Hematopoietic multipotent progenitor cell treated with erythropoietin and hydrocortisone succinate and interleukin-3 and kit ligand, for 6 days (in vitro differentiated cells): ENCODE data around the gene SMO.
A peak's percentile ranks its signal among the peaks of the same experiment; 100 is the strongest.
"Not testable (repeated sequence)": the region's sequence is repeated elsewhere in the genome, so short reads cannot be mapped to it uniquely, and the experiment has no call there.

Experiments used
- DNase-seq: peaks from one replicate; pipeline ENCODE4 v3.0.0-alpha.2; 2015

SMO gene

DNA sequence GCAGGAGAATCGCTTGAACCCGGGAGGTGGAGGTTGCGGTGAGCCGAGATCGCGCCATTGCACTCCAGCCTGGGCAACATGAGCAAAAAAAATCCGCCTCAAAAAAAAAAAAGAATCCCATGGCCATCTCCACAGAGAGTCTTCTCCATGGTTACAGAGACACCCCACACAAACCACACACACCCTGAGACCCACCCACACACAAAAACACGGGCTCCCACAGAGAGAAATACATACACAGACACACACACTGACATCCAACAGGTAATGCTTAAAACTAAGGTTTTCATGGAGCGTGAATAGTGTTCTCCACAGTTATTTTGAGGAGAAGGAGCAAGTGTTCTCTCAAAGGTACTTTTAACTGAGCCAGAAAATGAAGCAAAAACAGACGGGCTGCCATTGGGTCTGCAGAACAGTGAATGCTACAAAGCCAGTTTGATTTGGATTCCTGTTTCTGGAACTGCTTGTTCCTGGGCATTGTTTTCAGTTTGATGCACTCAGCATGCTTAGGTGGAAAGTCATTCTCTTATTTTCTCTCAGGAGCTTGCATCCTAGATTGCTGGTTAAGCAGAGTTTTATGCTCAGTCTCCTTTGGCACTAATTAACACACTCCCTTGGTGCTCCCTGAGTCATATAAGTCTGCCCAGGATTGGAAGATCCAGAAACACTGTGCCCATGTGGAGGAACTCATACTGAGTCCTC is 51.8 kb downstream of the SMO start:
- DNase-seq, result no peak

DNA sequence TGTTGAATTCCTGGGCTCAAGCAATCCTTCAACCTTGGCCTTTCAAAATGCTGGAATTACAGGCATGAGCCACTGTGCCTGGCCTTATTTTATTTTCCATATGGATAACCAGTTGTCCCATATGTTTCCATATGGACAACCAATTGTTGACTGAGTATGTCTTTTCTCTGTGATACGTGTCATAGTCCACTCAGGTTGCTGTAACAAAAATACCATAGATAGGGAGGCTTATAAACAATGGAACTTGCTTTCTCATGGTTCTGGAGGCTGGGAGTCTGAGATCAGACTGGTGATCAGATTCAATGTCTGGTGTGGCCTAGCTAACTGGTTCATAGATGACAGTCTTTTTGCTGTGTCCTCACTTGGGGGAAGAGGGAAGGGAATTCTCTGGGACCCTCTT is 55.8 kb downstream of the SMO start:
- DNase-seq, result no peak

DNA sequence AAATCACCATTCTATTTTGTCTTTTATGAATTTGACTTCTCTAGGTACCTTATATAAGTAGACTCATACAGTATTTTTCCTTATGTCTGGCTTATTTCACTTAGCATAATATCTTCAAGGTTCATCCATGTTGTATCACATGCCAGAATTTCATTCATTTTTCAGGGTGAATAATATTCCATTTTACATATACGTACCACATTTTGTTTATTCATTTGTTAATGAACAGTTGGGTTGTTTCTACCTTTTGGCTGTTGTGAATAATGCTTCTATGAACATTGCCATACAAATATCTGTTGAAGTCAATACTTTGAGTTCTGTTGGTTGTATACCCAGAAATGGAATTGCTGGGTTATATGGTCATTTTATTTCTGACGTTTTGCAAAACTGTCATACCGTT is 57.1 kb downstream of the SMO start:
- DNase-seq, result no peak

DNA sequence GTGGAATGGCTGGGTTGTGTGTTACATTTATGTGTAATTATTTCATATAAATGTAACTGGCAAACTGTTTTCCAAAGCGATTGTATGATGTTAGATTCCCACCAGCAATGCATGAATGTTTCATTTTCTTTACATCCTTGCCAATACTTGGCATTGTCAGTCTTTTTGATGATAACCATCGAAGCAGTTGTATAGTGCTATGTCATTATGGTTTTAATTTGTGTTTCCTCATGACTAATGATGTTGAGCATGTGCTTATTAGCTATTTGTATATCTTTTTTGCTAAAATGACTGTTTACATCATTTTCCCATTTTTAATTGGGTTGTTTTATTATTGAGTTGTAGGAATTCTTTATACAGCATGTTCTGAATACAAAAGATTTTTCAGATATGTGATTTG is 58.7 kb downstream of the SMO start:
- peak; percentile 49 for DNase-seq

DNA sequence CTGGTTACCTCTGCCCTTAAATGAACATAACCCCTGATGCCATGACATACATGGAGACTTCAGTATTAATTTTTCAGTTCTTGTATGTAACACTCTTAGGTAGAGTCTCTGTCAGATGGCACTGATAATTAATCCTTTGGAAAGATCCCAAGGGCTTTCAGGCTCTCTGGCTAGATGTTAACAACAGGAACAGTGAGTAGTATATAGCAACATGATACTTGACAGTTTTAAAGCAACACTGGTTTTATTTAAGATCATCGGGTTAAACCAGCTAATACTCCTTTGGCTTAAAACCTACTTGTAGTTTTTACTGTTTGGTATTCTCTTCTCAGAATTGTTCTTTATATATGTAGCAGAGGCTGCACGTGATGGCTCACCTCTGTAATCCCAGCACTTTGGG is 63.7 kb downstream of the SMO start:
- DNase-seq, result no peak

DNA sequence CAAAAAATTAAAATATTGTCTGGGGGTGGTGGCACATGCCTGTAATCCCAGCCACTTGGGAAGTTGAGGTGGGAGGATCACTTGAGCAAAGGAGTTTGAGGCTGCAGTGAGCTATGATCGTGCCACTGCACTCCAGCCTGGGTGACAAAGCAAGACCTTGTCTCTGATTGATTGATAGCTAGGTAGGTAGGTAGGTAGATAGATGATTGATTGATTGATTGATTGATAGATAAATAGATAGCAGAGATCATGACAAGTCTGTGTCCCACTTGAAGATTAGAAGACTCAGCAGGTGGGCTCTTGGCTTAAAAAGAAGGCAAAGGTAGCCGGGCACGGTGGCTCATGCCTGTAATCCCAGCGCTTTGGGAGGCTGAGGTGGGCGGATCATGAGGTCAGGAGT is 64.2 kb downstream of the SMO start:
- not testable (repeated sequence) for DNase-seq

DNA sequence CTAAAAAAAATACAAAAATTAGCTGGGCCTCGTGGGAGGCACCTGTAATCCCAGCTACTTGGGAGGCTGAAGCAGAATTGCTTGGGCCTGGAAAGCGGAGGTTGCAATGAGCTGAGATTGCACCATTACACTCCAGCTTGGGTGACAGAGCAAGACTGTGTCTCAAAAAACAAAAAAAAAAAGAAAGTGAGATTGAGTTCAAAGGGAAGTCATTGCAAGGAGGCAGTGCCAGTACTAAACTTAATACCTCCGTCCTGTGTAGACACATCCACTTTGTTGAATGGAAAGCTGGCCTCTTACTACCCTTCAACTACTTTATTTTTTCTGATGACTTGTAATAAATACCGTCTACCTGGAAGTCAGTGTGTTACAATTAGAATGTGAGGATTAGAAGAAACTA is 67.4 kb downstream of the SMO start:
- no peak for DNase-seq

DNA sequence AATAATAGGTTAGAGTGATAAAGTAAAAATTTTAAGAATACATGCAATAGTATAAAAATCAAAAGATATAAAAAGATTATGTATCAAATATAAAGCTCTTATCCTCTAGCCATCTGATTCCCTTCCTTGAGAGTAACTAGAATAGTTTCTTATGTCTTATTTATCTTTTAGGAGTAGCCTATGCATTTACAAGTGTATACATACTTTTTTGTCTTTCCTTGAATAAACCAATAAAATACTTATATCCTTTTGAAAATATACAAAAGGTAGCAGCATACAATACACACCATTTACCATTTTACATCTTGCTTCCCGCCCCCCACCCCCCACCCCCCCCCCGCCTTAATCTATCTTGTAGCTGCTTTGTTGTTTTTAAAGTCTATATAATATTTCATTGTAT is 67.8 kb downstream of the SMO start:
- no peak for DNase-seq

DNA sequence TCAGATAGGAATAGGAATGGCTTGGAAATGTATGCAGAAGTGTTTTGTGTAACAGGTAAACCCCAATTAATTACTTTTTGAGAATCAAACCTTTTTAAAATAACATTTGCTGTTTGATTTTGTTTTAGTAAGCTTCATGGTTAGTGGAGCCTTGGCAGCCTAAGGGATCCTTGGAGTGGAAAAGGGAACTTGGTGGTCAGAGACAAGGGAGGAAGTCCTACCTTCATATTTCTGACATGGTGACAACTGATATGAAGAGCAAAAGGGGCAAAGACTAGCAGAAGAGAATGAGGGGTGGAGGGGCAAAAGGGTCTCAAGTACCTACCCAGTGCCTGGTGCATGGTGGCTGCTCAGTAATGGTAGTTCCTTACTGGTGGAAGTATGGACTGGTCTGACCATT is 68.7 kb downstream of the SMO start:
- DNase-seq, result peak; percentile 17

DNA sequence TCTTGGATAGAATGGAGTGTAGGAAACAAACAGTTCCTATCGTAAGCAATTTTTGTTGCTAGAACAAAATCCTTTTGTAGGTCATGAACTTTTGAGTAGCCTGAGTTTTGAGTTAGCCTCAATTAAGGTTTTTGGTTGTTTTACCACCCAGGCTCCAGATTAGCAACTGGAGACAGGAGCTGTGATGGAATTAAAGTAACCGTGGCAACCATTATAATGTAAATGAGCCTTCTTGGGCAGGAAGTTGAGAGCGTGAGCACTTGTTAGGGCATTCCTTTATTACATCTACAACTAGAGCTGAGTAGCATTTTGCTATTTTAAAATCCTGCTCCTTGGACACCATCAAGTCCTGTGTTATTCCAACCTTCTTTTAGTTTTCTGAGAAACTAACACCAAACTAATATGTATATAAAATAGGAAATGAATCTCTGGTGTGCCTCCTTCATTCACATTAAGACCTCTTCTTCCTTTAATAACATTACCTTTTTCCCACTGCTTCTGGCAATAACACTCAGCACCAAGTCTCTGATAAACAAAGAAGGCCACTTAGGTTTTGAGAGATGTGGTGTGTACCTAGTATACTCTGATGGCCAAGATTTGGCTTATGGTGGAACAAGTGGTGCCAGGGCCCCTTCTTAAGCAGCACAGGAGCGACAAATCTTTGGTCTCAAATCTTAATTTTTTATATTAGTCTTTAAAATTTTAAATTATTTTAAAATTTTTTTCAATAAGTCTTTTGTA is 70.4 kb downstream of the SMO start:
- DNase-seq, result no peak

DNA sequence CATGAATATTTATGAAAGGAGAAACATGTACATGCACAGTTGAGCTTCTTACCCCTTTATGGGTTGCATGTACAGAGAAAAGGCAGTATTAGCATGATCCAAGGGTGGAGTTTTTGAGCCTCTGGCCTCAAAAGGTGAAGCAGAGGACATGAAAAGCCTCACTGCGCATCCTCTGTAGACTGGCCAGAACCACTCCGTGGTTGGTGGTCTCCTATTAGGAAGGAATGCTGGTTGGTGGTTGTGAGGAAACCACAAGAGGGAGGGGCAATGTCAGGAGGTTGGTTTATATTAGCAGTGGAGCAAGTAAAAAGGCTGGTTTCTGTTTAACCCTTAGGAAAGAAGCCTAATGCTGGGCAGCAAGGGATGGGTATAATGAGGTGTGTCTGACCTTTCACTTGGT is 73.9 kb downstream of the SMO start:
- peak; percentile 10 for DNase-seq
